AG08396 (cell line): ENCODE measurements around the gene CKAP5.

Experiments used
- DNase-seq: peaks from one replicate; pipeline ENCODE4 v3.0.0; 2012; ENCODE audit warnings: low spot score, mixed read lengths

CKAP5 gene

GRCh38 chr11:46698597-46698996 is 147.5 kb downstream of the CKAP5 start:
- no peak for DNase-seq

- no peak for DNase-seq
Observed at GRCh38 chr11:46697723-46698122, 148.4 kb downstream of the CKAP5 start.

- DNase-seq: no peak
Observed at GRCh38 chr11:46697303-46697702, 148.8 kb downstream of the CKAP5 start.

GRCh38 chr11:46696212-46696558 is 149.9 kb downstream of the CKAP5 start:
- no peak for DNase-seq

GRCh38 chr11:46695345-46696211 is 150.5 kb downstream of the CKAP5 start:
- DNase-seq: no peak

- no peak for DNase-seq
Observed at GRCh38 chr11:46694607-46695006, 151.5 kb downstream of the CKAP5 start.

- DNase-seq: no peak
Observed at GRCh38 chr11:46694072-46694471, 152.0 kb downstream of the CKAP5 start.

GRCh38 chr11:46693597-46694012 is 152.5 kb downstream of the CKAP5 start:
- no peak for DNase-seq
